PC-3 (cell line): Measurements from ENCODE around the gene F13A1. TPM values are rescaled to one million over a fixed set of nuclear protein-coding genes. Genes with fewer than 3 reads are reported as not detected.

Experiments
- ATAC-seq: fragments of 200-7000 bp; cut with Tn5 transposase; 2 replicates; pipeline ENCODE4 v1.9.1; 2020; ENCODE audit warnings: mild to moderate bottlenecking, moderate library complexity
- BruUV-seq: library from RNA; stranded (reverse); fragments of 400-500 nt; replicated peaks from 2 replicates; lab custom pipeline; 2021; lab: Mats Ljungman, UMichigan
- CTCF ChIA-PET: fragments of 300-600 bp; sonication (Branson Sonifier 250); formaldehyde crosslinking; loops from one replicate; lab custom pipeline; 2022; ENCODE audit warnings: antibody characterized with exemption; lab: Charles Lee
- POLR2A ChIA-PET: fragments of 300-600 bp; sonication (Branson Sonifier 250); formaldehyde crosslinking; loops from one replicate; lab custom pipeline; 2022; ENCODE audit warnings: antibody characterized with exemption; ENCODE audit not compliant: unreplicated experiment; lab: Charles Lee
- DNase-seq: peaks from one replicate; pipeline ENCODE4 v3.0.0-alpha.2; 2015
- H2AFZ ChIP-seq: fragments of 300-600 bp; sonication (generic); 2 replicates; pipeline ENCODE4 v1.6.0; 2016; ENCODE audit warnings: antibody characterized with exemption, low read length
- H3F3A ChIP-seq: fragments of 300-600 bp; sonication (generic); one replicate; pipeline ENCODE4 v1.6.0; 2017; ENCODE audit warnings: antibody characterized with exemption, low read length, control low read depth, mild to moderate bottlenecking; ENCODE audit not compliant: unreplicated experiment
- H3K27ac ChIP-seq: fragments of 300-600 bp; sonication (generic); 2 replicates; pipeline ENCODE4 v1.5.1; 2016; ENCODE audit warnings: mild to moderate bottlenecking, low read length
- H3K27me3 ChIP-seq: fragments of 300-600 bp; sonication (generic); 2 replicates; pipeline ENCODE4 v1.6.1; 2016; ENCODE audit warnings: low read length, mixed read lengths
- H3K36me3 ChIP-seq: fragments of 300-600 bp; sonication (generic); 2 replicates; pipeline ENCODE4 v1.6.1; 2016; ENCODE audit warnings: low read depth, mixed run types, low read length, mixed read lengths
- H3K4me1 ChIP-seq: fragments of 300-600 bp; sonication (generic); 2 replicates; pipeline ENCODE4 v1.5.1; 2016; ENCODE audit warnings: low read length; ENCODE audit not compliant: insufficient read depth
- H3K4me2 ChIP-seq: fragments of 300-600 bp; sonication (generic); 2 replicates; pipeline ENCODE4 v1.6.0; 2016; ENCODE audit warnings: low read length
- H3K4me3 ChIP-seq: fragments of 300-600 bp; sonication (generic); 2 replicates; pipeline ENCODE4 v1.5.1; 2016; ENCODE audit warnings: mild to moderate bottlenecking, low read length, mixed read lengths
- H3K79me2 ChIP-seq: fragments of 300-600 bp; sonication (generic); 2 replicates; pipeline ENCODE4 v1.6.1; 2017; ENCODE audit warnings: low read length, mixed read lengths
- H3K9ac ChIP-seq: fragments of 300-600 bp; sonication (generic); 2 replicates; pipeline ENCODE4 v1.6.0; 2016; ENCODE audit warnings: mild to moderate bottlenecking, low read length
- H3K9me2 ChIP-seq: fragments of 300-600 bp; sonication (generic); replicated peaks from 2 replicates; pipeline ENCODE4 v1.6.1; 2016; ENCODE audit warnings: mixed run types, low read length, mixed read lengths
- H3K9me3 ChIP-seq: fragments of 300-600 bp; sonication (generic); 2 replicates; pipeline ENCODE4 v1.6.1; 2016; ENCODE audit warnings: low read length, mixed read lengths
- H4K20me1 ChIP-seq: fragments of 300-600 bp; sonication (generic); 2 replicates; pipeline ENCODE4 v1.6.1; 2016; ENCODE audit warnings: low read length, mixed read lengths
- EZH2 ChIP-seq: fragments of 300-600 bp; sonication (generic); IDR thresholded peaks from one replicate; pipeline ENCODE4 v1.6.1; 2017; ENCODE audit warnings: antibody characterized with exemption, mild to moderate bottlenecking, low read length; ENCODE audit not compliant: unreplicated experiment
- EZH2phosphoT487 ChIP-seq: fragments of 300-600 bp; sonication (generic); IDR thresholded peaks from 2 replicates; pipeline ENCODE4 v1.6.1; 2018; ENCODE audit warnings: mild to moderate bottlenecking, antibody characterized with exemption, low read length, borderline replicate concordance
- intact Hi-C: fragments of 100-400 bp; cut with micrococcal nuclease; formaldehyde crosslinking; loops from 2 replicates; pipeline ENCODE4 v1.9.0; 2023
- total RNA-seq: library from RNA; depleted of rRNA; stranded (reverse); fragments of >200 nt; gene quantifications from 2 replicates; pipeline ENCODE4 v1.2.3, GENCODE V29; 2014
- TF ChIP-seq, protein P1 (sequence below): fragments of 300-600 bp; sonication (generic); conservative IDR thresholded peaks from 2 replicates; pipeline ENCODE4 v1.5.1; 2017; ENCODE audit warnings: antibody characterized with exemption, low read depth, mild to moderate bottlenecking, low read length

Gene F13A1
- total RNA-seq, 1 experiment from 2014 or later = not detected

DNA sequence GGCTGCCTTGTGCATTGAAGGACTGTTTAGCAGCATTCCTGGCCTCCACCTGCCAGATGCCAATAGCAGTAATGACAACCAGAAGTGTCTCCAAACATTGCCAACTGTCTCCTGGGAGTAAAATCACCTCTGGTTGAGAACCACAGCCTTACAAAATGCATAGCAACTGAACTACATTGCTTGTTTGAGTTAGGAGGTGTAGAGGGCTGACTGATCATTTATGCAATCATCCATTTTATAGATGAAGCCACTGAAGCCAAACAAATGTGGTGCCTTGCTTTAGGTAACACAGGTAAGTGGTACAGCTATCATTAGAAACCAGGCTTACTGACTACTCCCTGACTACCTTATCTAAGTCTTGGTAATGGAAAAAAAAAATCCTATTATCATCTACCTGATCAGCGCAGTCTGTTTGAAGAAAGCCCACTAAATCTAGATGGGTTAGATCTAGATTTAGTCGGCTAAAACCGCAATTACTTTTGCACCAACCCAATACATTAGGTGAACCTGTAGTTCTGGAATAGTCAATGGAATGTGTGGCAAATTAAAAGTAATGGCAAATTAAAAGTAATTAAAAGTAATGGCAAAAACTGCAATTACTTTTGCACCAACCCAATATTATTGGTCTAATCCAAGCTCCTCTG, 47.7 kb upstream of the F13A1 start:
- H3K27ac ChIP-seq = no peak overlapping the region
- no peaks in the 10 kb centered on the region for H3K4me1 ChIP-seq
- DNase-seq (no peak), ATAC-seq (no peak)
- H3K9me3 ChIP-seq = no peaks in the 10 kb centered on the region
- no peak overlapping the region for H3K4me2 ChIP-seq
- H3K79me2 ChIP-seq = no peaks in the 10 kb centered on the region
- no peaks in the 10 kb centered on the region for H3K9me2 ChIP-seq
- no TSS peak for BruUV-seq
- no peak overlapping the region for H3K9ac ChIP-seq
- peaks cover 6% of the 10 kb centered on the region; the same call in 1 of the 2 replicates for H3K27me3 ChIP-seq
- CTCF ChIA-PET = no interaction called here
- H3F3A ChIP-seq = no peaks in the 10 kb centered on the region
- H3K4me3 ChIP-seq = no peak overlapping the region
- H3K36me3 ChIP-seq = no peaks in the 10 kb centered on the region
- no peak for TF ChIP-seq EZH2
- no peak for TF ChIP-seq EZH2phosphoT487
- TF ChIP-seq, protein P1, sequence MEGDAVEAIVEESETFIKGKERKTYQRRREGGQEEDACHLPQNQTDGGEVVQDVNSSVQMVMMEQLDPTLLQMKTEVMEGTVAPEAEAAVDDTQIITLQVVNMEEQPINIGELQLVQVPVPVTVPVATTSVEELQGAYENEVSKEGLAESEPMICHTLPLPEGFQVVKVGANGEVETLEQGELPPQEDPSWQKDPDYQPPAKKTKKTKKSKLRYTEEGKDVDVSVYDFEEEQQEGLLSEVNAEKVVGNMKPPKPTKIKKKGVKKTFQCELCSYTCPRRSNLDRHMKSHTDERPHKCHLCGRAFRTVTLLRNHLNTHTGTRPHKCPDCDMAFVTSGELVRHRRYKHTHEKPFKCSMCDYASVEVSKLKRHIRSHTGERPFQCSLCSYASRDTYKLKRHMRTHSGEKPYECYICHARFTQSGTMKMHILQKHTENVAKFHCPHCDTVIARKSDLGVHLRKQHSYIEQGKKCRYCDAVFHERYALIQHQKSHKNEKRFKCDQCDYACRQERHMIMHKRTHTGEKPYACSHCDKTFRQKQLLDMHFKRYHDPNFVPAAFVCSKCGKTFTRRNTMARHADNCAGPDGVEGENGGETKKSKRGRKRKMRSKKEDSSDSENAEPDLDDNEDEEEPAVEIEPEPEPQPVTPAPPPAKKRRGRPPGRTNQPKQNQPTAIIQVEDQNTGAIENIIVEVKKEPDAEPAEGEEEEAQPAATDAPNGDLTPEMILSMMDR = no peak
- intact Hi-C loops = no loop called here
- no peak overlapping the region for H2AFZ ChIP-seq
- POLR2A ChIA-PET = no interaction called here
- H4K20me1 ChIP-seq = no peaks in the 10 kb centered on the region

DNA sequence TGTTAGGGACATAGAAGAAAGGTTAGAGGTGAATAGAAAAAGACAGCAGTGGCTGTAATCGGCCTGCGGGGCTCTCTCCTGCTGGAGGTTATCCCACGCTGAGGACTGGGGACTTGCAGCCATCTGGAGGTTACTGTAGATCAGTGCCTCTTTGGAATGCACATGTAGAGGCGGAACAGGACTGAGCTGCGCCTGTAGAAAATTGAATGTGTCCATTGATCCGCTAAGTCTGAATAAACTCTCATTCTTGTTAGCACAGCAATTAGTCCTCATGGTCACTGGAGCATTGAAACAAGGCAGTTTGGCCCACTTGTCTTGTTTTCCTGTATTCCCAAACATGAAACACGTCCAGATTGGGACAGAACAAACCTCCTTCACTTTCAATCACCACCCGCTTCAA, 46.3 kb upstream of the F13A1 start:
- POLR2A ChIA-PET = no interaction called here
- Histone ChIP-seq H3K9me3 (no peaks in the 10 kb centered on the region), H3K36me3 (no peaks in the 10 kb centered on the region), H3K27ac (no peak overlapping the region), H3K27me3 (peaks cover 6% of the 10 kb centered on the region; the same call in 1 of the 2 replicates), H2AFZ (no peak overlapping the region), H3K9me2 (no peaks in the 10 kb centered on the region), H3F3A (no peaks in the 10 kb centered on the region), H3K4me2 (no peak overlapping the region), H3K4me3 (no peak overlapping the region), H3K9ac (no peak overlapping the region), H3K79me2 (no peaks in the 10 kb centered on the region), H3K4me1 (no peaks in the 10 kb centered on the region), H4K20me1 (no peaks in the 10 kb centered on the region)
- ATAC-seq (no peak), DNase-seq (no peak)
- BruUV-seq = no TSS peak
- TF ChIP-seq, protein P1 = no peak
- TF ChIP-seq EZH2 = no peak
- no peak for TF ChIP-seq EZH2phosphoT487
- CTCF ChIA-PET = no interaction called here
- intact Hi-C loops = no loop called here

DNA sequence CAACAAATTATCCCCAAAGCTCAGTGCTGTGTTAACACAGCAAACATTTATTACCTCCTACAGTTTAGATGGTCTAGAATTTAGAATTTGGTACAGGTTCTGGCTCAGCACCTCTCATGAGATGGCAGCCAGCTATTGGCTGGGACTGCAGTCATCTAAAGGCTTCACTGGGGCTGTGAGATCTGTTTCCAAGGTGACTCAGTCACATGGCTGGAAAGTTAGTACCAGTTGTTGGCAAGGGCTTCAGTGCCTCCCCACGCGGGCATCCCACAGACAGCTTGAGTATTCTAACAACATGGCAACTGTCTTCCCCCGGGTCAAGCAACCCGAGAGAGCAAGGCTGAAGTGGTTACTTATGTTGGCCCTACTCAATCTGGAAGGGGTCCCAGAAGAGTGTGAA, 44.8 kb upstream of the F13A1 start:
- H3K27ac ChIP-seq = no peak overlapping the region
- H3K4me3 ChIP-seq = no peak overlapping the region
- intact Hi-C loops = no loop called here
- DNase-seq (no peak), ATAC-seq (no peak)
- ChIA-PET CTCF (no interaction called here), POLR2A (no interaction called here)
- TF ChIP-seq, protein P1 = no peak
- TF ChIP-seq EZH2phosphoT487 (no peak), EZH2 (no peak)
- no peaks in the 10 kb centered on the region for H3K79me2 ChIP-seq
- H3K27me3 ChIP-seq = peaks cover 6% of the 10 kb centered on the region; the same call in 1 of the 2 replicates
- no peak overlapping the region for H3K9ac ChIP-seq
- H3K4me1 ChIP-seq = no peaks in the 10 kb centered on the region
- H2AFZ ChIP-seq = no peak overlapping the region
- H3K9me2 ChIP-seq = no peaks in the 10 kb centered on the region
- H3K36me3 ChIP-seq = no peaks in the 10 kb centered on the region
- H3F3A ChIP-seq = no peaks in the 10 kb centered on the region
- no peaks in the 10 kb centered on the region for H3K9me3 ChIP-seq
- BruUV-seq = no TSS peak
- H3K4me2 ChIP-seq = no peak overlapping the region
- H4K20me1 ChIP-seq = no peaks in the 10 kb centered on the region
